LoVo (cell line): ENCODE results near the gene VGLL1.
A peak's percentile ranks its signal among the peaks of the same experiment; 100 is the strongest.

ENCODE experiments used
- DNase-seq: peaks from one replicate; pipeline ENCODE4 v3.0.0-alpha.2; 2016; ENCODE audit warnings: low spot score

Gene VGLL1

DNA sequence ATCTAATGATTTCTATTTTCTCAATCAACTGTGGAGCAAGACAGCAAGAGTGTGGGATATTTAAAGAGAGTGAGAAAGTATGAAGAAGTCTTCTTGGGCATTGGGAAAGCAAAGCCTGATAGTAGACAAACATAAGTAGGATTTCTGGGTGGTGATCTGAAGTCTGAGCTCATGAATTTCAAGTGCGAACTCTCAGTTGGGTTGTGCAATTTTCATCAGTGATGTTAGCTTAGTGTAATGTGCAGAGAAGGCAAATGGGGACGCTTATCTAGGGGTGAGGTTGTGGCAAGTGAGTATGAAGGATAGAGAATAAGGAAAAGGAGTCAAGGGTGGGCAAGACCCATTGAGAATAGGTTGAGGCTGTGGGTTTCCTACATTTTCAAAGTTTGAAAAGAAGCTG lies 23.7 kb downstream of the VGLL1 start:
- DNase-seq, result no peak

- no peak for DNase-seq
Observed at GRCh38 chrX:136572030-136572429, 40.0 kb downstream of the VGLL1 start.

DNA sequence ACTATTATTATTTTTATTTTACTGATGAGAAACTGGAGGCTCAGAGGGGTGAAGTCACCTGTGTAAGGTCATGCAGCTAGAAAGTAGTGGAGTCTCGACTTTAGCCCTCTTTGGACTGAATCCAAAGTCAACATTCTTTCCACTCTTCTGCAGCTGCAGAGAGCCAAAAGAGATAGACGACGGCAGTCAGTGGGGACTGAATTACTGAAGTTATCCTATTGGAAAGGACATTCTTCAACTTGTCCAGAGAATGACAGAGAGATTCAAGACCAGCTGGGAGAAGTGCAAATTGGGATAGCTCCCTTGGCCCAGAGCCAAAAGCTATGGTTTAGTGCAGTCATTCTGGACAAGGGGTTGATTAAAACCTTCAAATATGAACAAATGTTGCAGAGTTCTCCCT lies 42.5 kb downstream of the VGLL1 start:
- DNase-seq, result peak; percentile 3

GRCh38 chrX:136577552-136577951 lies 45.5 kb downstream of the VGLL1 start:
- DNase-seq, result peak; percentile 18

DNA sequence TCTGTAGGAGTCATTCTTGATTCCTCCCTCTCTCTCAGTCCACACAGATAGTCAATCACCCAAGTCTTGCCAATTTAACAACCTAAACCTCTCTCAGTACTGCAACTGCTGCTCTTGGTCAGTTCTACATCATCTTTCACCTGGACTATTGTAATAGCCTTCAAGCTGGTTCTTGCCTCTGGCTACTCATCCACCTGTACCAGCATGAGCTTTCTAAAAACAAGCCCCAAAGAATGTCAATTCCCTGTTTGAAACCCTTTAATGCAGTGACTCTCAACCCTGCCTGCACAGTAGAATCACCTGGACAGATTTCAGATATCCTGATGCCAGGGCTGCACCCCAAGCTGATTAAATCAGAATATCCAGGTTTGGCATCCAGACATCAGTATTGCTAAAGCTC lies 48.3 kb downstream of the VGLL1 start:
- DNase-seq, result no peak

DNA sequence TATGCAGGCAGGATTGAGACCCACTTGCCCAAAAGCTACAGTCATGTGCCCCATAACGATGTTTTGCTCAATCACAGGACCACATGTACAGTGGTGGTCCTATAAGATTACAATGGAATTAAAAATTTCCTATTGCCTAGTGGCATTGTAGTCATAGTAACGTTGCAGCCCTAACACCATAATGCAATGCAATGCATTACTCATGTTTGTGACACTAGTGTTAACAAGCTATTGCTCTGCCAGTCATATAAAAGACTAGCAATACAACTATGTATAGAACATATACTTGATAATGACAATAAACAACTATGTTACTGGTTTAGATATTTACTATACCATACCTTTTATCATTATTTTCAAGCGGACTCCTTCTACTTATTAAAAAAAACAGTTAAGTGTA lies 50.6 kb downstream of the VGLL1 start:
- DNase-seq, result no peak

GRCh38 chrX:136584545-136584944 lies 52.5 kb downstream of the VGLL1 start:
- DNase-seq, result no peak

- no peak for DNase-seq
Observed at GRCh38 chrX:136585262-136585661, 53.2 kb downstream of the VGLL1 start.

DNA sequence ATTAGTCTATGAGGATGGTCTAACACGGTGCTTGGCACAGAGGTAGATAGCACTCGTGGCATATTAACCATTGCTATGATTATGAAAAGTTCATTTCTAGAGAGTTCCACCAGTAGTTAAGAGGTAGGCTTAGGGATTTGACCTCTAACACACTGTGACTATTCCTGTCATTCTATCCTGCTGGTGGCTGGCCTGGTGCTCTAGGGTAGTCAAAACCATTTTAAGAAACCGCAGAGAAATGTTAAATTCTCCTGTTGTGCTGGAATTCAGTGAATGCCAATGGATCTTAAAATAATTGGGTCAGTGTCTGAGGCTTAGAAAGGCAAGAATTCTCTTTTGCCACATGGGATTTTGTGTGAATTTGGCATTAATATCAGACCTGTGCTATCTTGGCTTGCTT lies 53.9 kb downstream of the VGLL1 start:
- no peak for DNase-seq

DNA sequence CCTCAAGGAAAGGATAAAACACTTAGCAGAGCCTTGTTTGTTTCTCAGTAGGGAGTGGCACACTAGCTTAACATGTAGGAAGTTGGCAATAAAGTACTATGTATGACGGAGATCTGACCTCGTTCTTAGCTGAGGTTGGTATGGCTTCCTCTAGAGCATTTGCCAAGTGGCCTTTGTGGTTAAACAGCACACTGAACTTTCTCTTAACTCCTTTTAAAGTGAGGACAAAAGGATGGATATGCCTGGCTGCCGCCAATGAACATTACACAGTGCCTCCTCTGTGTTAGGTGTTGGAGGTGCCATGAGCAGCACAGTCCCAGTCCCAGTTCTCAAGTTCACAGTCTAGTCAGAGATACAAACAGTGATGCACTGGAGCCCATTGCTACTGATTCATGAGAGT lies 54.4 kb downstream of the VGLL1 start:
- DNase-seq, result no peak

DNA sequence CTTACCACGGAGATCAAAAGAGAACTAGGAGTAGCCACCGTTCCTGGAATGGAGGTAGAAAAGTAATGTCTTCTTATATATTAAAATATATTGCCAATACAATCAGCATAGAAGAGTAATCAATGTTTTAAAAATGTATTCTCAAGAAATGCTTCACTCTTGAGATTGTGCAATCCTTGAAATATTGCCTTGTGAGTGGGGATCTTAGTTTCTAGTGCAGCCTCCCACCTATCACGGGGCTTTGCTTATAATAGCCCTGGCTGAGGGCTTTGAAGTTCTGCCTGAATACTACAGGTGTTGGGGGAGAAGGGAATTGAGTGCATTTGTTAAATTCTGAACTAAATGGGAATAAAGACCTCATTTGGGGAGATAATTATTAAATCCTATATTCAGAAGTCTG lies 55.5 kb downstream of the VGLL1 start:
- no peak for DNase-seq

GRCh38 chrX:136588036-136588435 lies 56.0 kb downstream of the VGLL1 start:
- no peak for DNase-seq

GRCh38 chrX:136589966-136590365 lies 58.0 kb downstream of the VGLL1 start:
- no peak for DNase-seq

GRCh38 chrX:136597356-136597755 lies 65.3 kb downstream of the VGLL1 start:
- DNase-seq, result no peak

DNA sequence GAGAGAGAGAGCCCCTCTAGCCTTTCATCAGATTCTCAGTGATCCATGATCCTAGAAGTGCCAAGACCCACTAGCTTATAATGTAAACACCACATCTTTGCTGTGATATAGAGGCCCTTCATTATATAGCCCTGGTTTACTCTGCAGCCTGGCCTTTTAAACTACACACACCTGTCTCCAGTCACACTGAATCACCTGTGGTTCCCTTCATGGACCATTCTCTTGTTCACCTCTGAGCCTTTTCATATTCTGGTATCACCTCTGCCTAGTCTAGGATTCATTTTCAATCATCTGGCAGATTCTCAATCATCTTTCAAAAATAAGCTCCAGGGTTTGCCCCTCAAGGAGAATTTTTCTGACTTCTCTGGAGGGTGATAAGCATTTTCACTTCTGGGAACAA lies 65.9 kb downstream of the VGLL1 start:
- no peak for DNase-seq

DNA sequence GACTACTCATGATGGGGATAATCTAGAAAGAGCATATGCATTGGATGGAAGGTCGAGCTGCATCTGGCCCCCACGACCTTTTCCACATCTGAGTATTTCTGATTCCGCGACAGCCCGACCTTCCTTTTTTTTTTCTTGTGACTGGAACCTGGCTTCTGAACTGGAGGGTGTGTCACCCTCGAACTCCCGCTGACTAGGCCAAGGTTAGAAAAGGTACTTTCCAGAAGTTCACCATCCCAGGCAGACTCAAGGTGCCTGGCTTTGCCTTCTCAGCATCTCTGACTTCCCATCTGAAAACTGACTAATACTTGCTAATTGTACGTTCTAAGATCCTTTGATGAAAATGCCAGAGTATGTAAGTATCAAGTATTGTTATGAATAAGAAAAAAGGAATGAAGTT lies 66.6 kb downstream of the VGLL1 start:
- DNase-seq, result no peak

GRCh38 chrX:136600059-136600458 lies 68.0 kb downstream of the VGLL1 start:
- no peak for DNase-seq
